Activated CD4-positive, alpha-beta T cell treated with anti-CD3 and anti-CD28 coated beads, Interleukin-2, amount 10 ng/mL, durations not matched to agents 24 days and 14 days (primary cell): ENCODE results near the gene PAFAH2. TPM values are rescaled to one million over a fixed set of nuclear protein-coding genes. Genes with fewer than 3 reads are reported as not detected.
"Not testable (repeated sequence)": the region's sequence is repeated elsewhere in the genome, so short reads cannot be mapped to it uniquely, and the experiment has no call there.

ENCODE experiments used
- DNase-seq: peaks from one replicate; pipeline ENCODE4 v3.0.0; 2022
- H3K27ac Mint-ChIP-seq: one replicate; pipeline ENCODE4 v1.8.0; 2022; ENCODE audit warnings: mild to moderate bottlenecking, mixed read lengths
- H3K27me3 Mint-ChIP-seq: one replicate; pipeline ENCODE4 v1.8.0; 2022; ENCODE audit warnings: mixed read lengths
- H3K36me3 Mint-ChIP-seq: one replicate; pipeline ENCODE4 v1.8.0; 2022; ENCODE audit warnings: low read depth, mild to moderate bottlenecking, mixed read lengths
- H3K4me1 Mint-ChIP-seq: one replicate; pipeline ENCODE4 v1.8.0; 2021; ENCODE audit warnings: mixed read lengths
- H3K4me3 Mint-ChIP-seq: one replicate; pipeline ENCODE4 v1.8.0; 2022; ENCODE audit warnings: mild to moderate bottlenecking, moderate library complexity, mixed read lengths
- H3K9me3 Mint-ChIP-seq: one replicate; pipeline ENCODE4 v1.8.0; 2021; ENCODE audit warnings: mixed read lengths
- intact Hi-C: fragments of 100-400 bp; cut with micrococcal nuclease; formaldehyde crosslinking; loops from one replicate; pipeline ENCODE4 v1.15.1; 2023
- total RNA-seq: library from RNA; stranded (reverse); gene quantifications from 2 replicates; pipeline ENCODE4 v1.2.3, GENCODE V29; 2022

PAFAH2 gene
- total RNA-seq, 1 donor from 2014 or later: 6.8 TPM

DNA sequence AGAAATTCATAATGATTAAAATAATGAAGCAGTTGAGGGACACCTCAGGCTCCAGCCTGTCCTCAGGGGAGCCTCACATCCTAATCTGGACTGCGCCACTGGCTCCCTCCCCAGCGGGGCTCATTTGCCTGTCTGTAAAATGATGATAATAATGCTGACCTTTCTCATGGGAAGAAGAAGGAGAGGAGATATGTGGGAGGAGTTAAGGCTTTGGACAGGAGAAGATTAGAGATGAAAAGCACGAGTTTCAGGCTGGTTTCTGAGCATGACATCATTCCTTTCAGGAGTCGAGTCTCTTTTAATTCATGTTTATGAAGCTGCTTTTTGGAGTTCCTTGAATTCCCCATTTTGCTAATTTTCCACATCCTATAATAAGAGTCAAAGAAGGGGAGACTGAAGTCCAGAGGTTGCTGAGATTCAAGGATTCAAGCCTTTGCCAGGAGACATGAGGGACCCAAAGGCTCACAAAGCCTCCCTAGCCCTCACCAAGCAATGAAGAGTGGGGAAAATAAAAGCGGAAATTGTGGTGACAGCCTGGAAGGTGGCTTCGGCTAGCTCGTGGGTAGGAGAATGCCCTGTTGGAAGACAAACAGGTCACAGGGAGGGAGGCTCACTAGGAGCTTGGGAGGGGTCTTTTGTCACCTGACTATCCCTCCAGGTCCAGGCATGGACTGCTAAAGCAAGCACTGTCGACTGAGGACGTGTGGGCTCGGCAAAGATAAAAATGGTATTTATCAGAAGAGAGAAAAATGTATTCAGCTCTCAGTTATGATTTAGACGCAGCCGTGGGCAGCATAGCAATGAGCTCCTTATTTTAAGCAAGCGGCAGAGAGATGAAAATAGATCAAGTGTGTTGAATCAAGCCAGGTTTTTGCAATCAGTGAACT is 64.1 kb downstream of the PAFAH2 start:
- Mint-ChIP-seq H3K4me1 (peaks cover 5% of the 10 kb centered on the region), H3K9me3 (no peaks in the 10 kb centered on the region), H3K27me3 (peaks cover 28% of the 10 kb centered on the region), H3K4me3 (no peak overlapping the region), H3K27ac (no peak overlapping the region), H3K36me3 (no peaks in the 10 kb centered on the region)
- DNase-seq: no peak
- intact Hi-C loops: no loop called here

DNA sequence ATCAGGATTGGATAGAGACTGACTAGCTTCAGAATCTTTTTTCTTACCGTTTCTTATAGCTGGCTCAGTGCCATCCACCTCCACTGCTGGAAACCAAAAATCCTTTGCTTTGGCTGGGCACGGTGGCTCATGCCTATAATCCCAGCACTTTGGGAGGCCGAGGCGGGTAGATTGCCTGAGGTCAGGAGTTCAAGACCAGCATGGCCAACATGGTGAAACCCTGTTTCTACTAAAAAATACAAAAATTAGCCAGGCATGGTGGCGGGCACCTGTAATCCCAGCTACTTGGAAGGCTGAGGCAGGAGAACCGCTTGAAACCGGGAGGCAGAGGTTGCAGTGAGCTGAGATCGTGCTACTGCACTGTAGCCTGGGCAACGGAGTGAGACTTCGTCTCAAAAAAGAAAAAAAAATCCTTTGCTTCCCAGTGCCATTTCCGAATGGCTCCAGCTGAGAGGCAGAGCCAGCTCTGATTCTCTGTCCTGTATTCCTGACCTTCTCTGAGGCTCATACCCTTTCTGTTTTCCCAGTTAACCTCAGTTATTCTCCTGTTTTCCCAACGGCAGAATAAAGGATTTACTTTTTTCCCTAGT is 65.0 kb downstream of the PAFAH2 start:
- DNase-seq, H3K27ac Mint-ChIP-seq, intact Hi-C loops, H3K4me3 Mint-ChIP-seq, H3K9me3 Mint-ChIP-seq, H3K36me3 Mint-ChIP-seq, H3K4me1 Mint-ChIP-seq: not testable (repeated sequence)
- peaks cover 28% of the 10 kb centered on the region for H3K27me3 Mint-ChIP-seq

DNA sequence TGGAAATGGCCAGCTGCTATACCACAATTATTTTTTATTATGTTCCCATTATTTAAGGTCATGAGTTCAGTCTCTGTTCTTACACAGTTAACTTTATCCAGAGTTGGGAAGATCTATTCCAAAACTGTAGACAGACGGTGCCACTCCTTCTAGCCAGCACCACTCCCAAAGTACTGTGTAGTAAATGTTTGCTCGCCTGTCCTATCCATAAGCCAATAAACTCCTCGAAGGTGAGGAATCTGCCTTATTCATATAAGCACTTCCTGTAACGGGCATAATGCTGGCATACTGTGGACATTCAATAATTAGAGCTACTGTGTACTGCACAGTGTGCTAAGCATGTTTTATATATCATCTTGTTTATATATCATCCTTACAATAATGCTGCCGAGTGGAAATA is 65.5 kb downstream of the PAFAH2 start:
- no peaks in the 10 kb centered on the region for H3K36me3 Mint-ChIP-seq
- no peak overlapping the region for H3K27ac Mint-ChIP-seq
- no peak overlapping the region for H3K4me3 Mint-ChIP-seq
- intact Hi-C loops: no loop called here
- H3K27me3 Mint-ChIP-seq: peaks cover 28% of the 10 kb centered on the region
- H3K4me1 Mint-ChIP-seq: peaks cover 5% of the 10 kb centered on the region
- no peak for DNase-seq
- H3K9me3 Mint-ChIP-seq: no peaks in the 10 kb centered on the region

DNA sequence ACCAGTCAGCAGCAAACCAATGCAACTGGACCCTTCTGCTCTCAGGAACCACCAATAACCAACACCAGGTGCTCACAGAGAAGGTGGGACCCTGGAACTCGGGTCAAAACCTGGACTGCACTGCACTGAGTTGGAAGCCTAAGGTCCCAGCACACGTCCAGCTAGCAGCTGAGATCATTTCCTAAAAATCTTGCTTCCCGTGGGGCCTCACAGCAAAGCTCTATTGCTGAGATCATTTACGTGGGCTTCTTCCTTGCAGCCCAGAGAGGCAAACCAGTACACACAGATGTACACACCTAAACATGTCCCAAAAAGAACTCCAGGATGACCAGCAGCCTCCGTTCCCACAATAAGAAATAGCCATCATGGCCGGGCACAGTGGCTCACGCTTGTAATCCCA is 68.8 kb downstream of the PAFAH2 start:
- Mint-ChIP-seq H3K4me3 (no peak overlapping the region), H3K36me3 (no peaks in the 10 kb centered on the region), H3K27ac (no peak overlapping the region), H3K9me3 (no peaks in the 10 kb centered on the region), H3K27me3 (peaks cover 42% of the 10 kb centered on the region), H3K4me1 (peaks cover 7% of the 10 kb centered on the region)
- intact Hi-C loops: no loop called here
- no peak for DNase-seq

DNA sequence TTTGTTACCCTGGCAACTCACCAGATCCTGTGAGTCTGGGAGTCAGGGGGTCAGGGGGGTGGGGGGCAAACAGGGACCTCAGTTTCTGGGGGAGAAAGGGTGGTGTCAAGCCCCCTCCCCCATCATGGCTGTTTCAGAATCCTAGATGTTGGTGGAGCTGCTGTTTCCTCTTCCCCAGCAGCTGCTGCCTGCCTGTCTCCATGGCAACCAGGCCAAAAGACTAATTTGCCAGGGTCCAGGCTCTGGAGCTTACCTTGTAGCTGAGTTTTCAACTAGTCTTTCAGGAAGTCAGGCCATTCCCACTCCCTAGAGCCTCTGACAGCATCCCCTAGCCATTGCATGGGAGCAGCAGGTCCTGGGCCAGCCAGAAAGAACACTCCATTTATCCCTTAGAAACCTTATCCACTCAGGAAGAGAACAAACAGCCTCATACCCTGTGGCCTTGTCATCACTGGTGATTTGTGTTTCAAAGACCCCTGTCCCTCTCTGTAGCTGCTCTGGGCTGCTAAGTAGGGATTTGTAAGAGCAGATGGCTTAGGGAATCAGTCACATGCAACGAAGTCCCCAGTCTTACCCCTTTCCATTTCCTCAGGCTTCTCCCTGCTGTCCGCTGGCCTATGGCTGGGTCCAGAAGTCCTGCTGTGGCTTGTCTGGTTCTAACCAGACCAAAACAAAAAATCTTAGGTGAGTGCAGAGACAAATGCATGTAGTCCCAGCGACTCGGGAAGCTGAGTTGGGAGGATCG is 70.2 kb downstream of the PAFAH2 start:
- H3K4me3 Mint-ChIP-seq: no peak overlapping the region
- no peak overlapping the region for H3K27ac Mint-ChIP-seq
- intact Hi-C loops: no loop called here
- no peaks in the 10 kb centered on the region for H3K9me3 Mint-ChIP-seq
- H3K36me3 Mint-ChIP-seq: no peaks in the 10 kb centered on the region
- DNase-seq: no peak
- peaks cover 47% of the 10 kb centered on the region for H3K27me3 Mint-ChIP-seq
- H3K4me1 Mint-ChIP-seq: peaks cover 7% of the 10 kb centered on the region

DNA sequence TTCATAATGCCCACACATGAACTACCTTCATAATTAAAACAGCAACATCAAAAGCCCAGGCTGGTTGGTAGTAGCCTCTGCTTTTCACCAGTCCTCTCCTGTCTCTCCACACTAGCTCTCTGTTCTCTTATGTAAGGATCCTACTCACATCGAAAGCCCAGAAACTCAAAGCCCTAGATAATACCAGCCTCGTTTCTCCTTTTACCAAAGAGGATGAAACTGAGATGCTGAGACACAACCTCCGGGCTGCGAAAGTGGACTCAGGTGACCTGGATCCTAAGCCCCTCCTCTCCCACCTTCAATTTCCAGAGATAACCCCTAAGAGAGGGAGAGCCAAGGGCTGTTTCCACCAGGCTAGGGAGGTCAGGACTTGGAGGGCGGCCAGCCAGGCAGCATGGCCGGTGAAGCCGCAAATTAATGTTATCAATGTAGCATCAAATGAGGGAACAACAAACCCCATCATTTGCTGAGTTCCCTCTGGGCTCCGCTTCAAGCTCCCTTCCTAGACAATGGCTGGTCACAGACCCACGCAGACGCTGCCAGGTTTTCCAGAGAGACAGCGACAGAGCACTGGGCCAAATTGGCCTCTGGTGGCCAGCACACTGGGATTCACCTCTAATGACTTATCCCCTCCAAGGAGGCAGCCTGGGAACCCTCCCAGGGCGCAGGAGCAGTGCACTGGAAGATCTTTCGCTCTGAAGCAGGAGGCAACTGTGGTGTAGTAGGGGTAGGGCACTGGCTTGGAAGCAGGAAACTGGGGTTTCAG is 70.9 kb downstream of the PAFAH2 start:
- no peaks in the 10 kb centered on the region for H3K36me3 Mint-ChIP-seq
- DNase-seq: no peak
- H3K27me3 Mint-ChIP-seq: peaks cover 49% of the 10 kb centered on the region
- peaks cover 12% of the 10 kb centered on the region for H3K4me1 Mint-ChIP-seq
- no peak overlapping the region for H3K4me3 Mint-ChIP-seq
- H3K27ac Mint-ChIP-seq: no peak overlapping the region
- no peaks in the 10 kb centered on the region for H3K9me3 Mint-ChIP-seq
- intact Hi-C loops: no loop called here

DNA sequence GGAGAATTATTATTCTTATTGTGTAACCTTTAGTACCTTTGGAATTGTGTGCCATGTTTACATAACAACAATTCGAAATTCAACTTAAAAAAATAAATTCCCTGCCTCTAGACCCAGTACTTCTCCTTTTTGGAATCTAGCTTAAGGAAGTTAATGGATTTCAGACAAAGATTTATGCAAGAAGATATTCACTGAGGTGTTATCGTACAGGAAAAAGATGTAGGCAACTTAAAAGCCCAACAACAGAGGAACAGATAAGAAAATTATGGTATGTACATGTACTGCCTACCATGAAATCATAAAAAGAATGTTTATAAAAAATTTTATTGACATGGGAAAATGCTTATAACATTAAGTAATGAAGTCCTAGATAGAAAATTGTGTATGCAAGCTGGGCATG is 73.4 kb downstream of the PAFAH2 start:
- peaks cover 45% of the 10 kb centered on the region for H3K27me3 Mint-ChIP-seq
- no peaks in the 10 kb centered on the region for H3K9me3 Mint-ChIP-seq
- no peak overlapping the region for H3K4me3 Mint-ChIP-seq
- H3K4me1 Mint-ChIP-seq: peaks cover 16% of the 10 kb centered on the region
- no peak for DNase-seq
- no peak overlapping the region for H3K27ac Mint-ChIP-seq
- intact Hi-C loops: no loop called here
- no peaks in the 10 kb centered on the region for H3K36me3 Mint-ChIP-seq

DNA sequence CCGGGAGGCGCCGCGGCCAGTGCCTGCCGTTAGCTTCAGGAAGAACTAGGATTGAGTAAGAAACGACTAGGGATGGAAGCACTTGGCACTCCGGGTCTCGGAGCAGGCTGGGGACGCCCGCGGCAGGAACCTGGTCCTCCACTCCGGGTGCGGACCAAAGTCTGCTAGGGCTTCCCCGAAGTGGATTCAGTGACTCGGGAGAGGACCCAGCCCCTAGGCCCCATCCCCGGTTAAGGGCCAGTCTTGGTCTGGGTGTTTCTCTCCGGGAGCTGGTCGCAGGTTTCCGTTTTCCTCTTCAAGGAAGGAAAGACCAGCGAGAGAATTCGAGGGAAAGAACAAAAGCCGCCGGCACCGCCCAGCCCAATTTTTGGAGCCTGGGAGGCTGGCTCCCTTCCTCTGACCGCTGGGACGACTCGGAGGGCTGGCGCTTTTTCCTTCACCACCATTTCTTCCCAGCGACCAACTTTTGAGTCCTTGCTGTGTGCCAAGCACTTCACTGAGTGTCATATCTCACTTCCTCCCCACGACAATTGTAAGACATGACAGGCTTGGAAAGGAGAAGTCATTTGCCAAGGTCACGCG is 74.8 kb downstream of the PAFAH2 start:
- Mint-ChIP-seq H3K4me3 (peak overlapping the region; percentile 82), H3K27ac (no peak overlapping the region)
- intact Hi-C loops: loop anchor here (2.0 kb wide), 1 partner anchor 16 kb away; the partner anchor contains the start of gene STMN1

DNA sequence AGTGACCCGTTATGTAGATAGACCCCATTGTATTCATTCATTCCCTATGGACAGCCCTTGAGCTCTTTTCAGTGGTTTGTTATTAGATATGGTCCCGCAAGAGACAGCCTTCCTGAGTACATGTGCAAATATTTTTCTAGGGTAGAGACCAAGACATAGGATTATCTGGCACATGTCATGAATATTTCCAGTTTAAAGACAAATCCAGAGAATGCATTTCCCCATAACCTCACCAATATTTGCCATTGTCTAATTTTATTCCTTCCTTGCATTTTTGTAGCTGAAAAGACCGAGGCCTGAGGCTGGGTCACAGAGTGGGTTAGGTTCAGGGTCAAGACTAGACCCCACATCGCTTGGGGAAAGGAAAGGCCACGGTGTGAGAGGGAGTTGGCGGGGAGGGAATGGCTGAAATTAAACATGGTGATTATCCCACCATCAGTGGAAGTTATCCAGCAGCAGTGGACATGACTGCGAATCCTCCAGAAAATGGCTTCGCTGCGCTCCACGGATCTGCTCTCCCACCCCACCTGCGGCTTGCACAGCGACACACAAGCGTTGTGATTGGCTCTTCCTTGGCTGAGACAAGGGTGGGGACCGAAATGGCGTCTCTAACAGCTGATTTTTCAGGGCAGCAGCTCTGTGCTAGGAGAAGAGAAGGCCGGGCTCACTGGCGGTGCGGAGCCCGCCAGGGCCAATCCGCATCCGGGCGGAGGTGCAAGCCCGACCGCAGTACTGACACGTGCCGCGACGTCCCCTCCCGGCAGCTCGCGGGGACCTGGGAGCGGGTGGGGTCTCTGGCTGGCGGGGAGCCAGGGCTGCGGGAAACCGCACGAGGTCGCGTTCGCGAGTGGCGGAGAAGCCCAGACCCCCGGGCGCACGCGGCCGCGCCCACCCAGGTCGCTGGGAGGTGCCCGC is 75.5 kb downstream of the PAFAH2 start:
- intact Hi-C loops: loop anchor here (2.0 kb wide), 1 partner anchor 16 kb away; the partner anchor contains the start of gene STMN1
- H3K9me3 Mint-ChIP-seq: no peaks in the 10 kb centered on the region
- no peaks in the 10 kb centered on the region for H3K36me3 Mint-ChIP-seq
- DNase-seq: peak; percentile 86
- peaks cover 26% of the 10 kb centered on the region for H3K4me1 Mint-ChIP-seq
- peaks cover 40% of the 10 kb centered on the region for H3K27me3 Mint-ChIP-seq
- peak overlapping the region; percentile 82 for H3K4me3 Mint-ChIP-seq
- H3K27ac Mint-ChIP-seq: no peak overlapping the region

More for the DNA sequence above, 74.8 kb downstream of the PAFAH2 start:
- Mint-ChIP-seq H3K9me3 (no peaks in the 10 kb centered on the region), H3K27me3 (peaks cover 40% of the 10 kb centered on the region), H3K36me3 (no peaks in the 10 kb centered on the region), H3K4me1 (peaks cover 21% of the 10 kb centered on the region)
- peak; percentile 59 for DNase-seq

DNA sequence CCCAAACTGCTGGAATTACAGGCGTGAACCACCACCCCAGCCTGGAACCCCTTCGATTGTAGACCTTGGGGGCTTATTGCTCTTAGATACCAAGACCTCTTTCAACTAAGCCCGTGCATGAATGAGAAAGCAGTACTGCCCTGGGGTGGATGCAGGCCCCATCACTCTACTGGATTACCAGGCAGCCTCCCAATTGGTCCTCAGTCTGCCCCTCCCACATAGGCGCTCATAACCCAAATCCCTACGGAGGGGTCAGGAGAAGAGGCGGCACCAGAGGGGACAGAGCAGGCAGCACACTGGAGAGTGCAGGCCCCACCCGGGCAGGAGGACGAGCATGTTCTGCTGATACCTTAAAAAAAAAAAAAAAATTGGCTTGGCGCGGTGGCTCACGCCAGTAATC is 79.2 kb downstream of the PAFAH2 start:
- H3K9me3 Mint-ChIP-seq: no peaks in the 10 kb centered on the region
- peaks cover 23% of the 10 kb centered on the region for H3K4me1 Mint-ChIP-seq
- no peak overlapping the region for H3K4me3 Mint-ChIP-seq
- DNase-seq: no peak
- H3K36me3 Mint-ChIP-seq: no peaks in the 10 kb centered on the region
- H3K27ac Mint-ChIP-seq: no peak overlapping the region
- H3K27me3 Mint-ChIP-seq: peaks cover 18% of the 10 kb centered on the region
- intact Hi-C loops: no loop called here

DNA sequence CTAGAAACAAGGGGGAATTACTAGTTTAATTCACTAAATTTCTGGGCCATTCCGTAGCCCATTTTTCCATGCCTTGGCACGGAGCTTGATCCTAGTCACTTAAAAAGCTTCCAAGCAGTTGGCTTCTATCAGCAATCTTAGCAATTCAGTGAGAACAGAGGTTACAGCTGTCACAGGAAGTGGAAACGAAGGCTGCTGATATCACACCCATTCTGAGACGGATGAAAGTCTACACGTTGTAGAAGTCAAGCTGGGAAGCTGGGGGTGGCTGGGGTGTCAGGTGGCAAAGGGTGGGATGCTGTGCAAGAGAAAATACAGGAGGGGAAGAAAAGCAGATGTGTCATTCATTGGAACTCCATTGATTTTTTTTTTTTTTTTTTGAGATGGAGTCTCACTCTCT is 79.9 kb downstream of the PAFAH2 start:
- DNase-seq: peak; percentile 75
- H3K4me3 Mint-ChIP-seq: peak overlapping the region; percentile 9
- intact Hi-C loops: no loop called here

DNA sequence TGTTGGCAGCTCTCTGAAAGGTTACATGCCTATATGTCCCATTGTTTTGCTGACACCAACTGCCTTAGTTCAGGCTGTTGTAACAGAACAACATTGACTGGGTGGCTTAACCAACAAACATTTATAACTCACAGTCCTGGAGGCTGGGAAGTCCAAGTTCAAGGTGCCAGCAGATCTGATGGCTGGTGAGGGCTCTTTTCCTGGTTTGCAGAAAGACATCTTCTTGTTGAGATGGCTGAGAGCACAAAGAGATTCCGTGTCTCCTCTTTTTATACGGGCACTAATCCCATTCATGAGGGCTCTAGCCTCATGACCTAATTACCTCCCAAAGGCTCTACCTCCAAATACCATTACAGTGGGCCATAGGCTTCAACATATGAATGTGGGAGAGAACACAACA is 81.4 kb downstream of the PAFAH2 start:
- intact Hi-C loops: no loop called here
- Mint-ChIP-seq H3K36me3 (no peaks in the 10 kb centered on the region), H3K27me3 (peaks cover 11% of the 10 kb centered on the region), H3K4me3 (no peak overlapping the region), H3K9me3 (no peaks in the 10 kb centered on the region), H3K4me1 (peaks cover 13% of the 10 kb centered on the region), H3K27ac (no peak overlapping the region)
- DNase-seq: no peak

More for the DNA sequence above, 79.9 kb downstream of the PAFAH2 start:
- Mint-ChIP-seq H3K27ac (peak overlapping the region; percentile 13), H3K36me3 (no peaks in the 10 kb centered on the region), H3K9me3 (no peaks in the 10 kb centered on the region), H3K27me3 (peaks cover 13% of the 10 kb centered on the region), H3K4me1 (peaks cover 20% of the 10 kb centered on the region)
